Activated naive CD8-positive, alpha-beta T cell treated with anti-CD3 and anti-CD28 coated beads, Interleukin-2, amount 50 U/mL, for 16 hours (primary cell): Measurements from ENCODE around the gene RPL38.

ENCODE experiments used
- DNase-seq: peaks from one replicate; pipeline ENCODE4 v3.0.0-alpha.2; 2020; ENCODE audit warnings: low read depth, low spot score

The RPL38 gene

GRCh38 chr17:74245871-74246270, 42.4 kb downstream of the RPL38 start:
- DNase-seq = no peak

- no peak for DNase-seq
Measured at GRCh38 chr17:74249590-74250270, 46.3 kb downstream of the RPL38 start.

- DNase-seq = no peak
Measured at GRCh38 chr17:74250324-74250995, 47.0 kb downstream of the RPL38 start.

- no peak for DNase-seq
Measured at GRCh38 chr17:74251051-74251450, 47.6 kb downstream of the RPL38 start.

- DNase-seq = no peak
Measured at GRCh38 chr17:74251569-74251968, 48.1 kb downstream of the RPL38 start.

GRCh38 chr17:74252211-74252610, 48.7 kb downstream of the RPL38 start:
- DNase-seq = no peak

GRCh38 chr17:74253036-74253435, 49.6 kb downstream of the RPL38 start:
- DNase-seq = no peak

- DNase-seq = no peak
Measured at GRCh38 chr17:74257311-74257710, 53.8 kb downstream of the RPL38 start.

- no peak for DNase-seq
Measured at GRCh38 chr17:74259667-74260524, 56.4 kb downstream of the RPL38 start.
